ENCODE data around the gene CDK19.
"Not testable (repeated sequence)": the region's sequence is repeated elsewhere in the genome, so short reads cannot be mapped to it uniquely, and the experiment has no call there.

CDK19 gene

DNA sequence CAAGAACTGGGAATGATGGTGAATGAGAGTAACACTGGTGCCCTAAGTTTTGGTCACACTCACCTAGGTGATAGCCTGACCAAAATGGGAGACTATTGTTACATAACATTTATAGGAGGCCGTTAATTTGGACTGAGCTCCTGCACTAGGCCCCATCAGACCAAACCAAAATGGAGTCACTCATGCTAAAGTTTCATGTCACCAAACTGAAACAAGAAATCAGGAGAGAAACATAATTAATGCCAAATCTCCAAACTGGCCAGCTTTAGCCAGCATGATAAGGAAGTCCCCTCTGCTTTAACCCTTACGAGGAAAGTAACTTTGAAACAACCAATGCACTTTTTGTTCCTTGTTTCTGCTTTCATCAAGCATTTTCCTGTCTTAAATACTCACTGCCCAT, 227.9 kb downstream of the CDK19 start:
- Histone ChIP-seq H3K18ac (ENCODE audit: low read length) (no peak overlapping the region), H2BK120ac (ENCODE audit: insufficient read depth, low read length, poor library complexity) (no peak overlapping the region), H3K23ac (ENCODE audit: low read length) (no peak overlapping the region), H4K91ac (ENCODE audit: low read depth, low read length) (no peak overlapping the region), H4K8ac (ENCODE audit: low read depth, low read length) (no peak overlapping the region), H3K4me3 (ENCODE audit: low read depth, low read length) (no peak overlapping the region), H4K12ac (ENCODE audit: low read depth, low read length) (no peak overlapping the region), H3K14ac (ENCODE audit: low read length) (no peak overlapping the region), H3K9me3 (ENCODE audit: insufficient read depth, low read depth, low read length) (no peaks in the 10 kb centered on the region), H3K27ac (ENCODE audit: low read depth, low read length) (no peak overlapping the region), H3K4ac (ENCODE audit: low read depth, low read length) (no peak overlapping the region), H3K9ac (ENCODE audit: low read length) (no peak overlapping the region), H3K36me3 (ENCODE audit: control insufficient read depth in 1 of 2, insufficient read depth in 2 of 2, low read length in 2 of 2) (no peaks in the 10 kb centered on the region), H2BK5ac (ENCODE audit: low read depth, low read length, poor library complexity) (no peak overlapping the region), H2BK12ac (ENCODE audit: low read length) (no peak overlapping the region), H3K4me2 (ENCODE audit: low read length) (no peak overlapping the region), H3K79me1 (ENCODE audit: low read length) (no peaks in the 10 kb centered on the region), H3K4me1 (ENCODE audit: control insufficient read depth in 1 of 2, insufficient read depth in 2 of 2, low read length in 2 of 2) (no peaks in the 10 kb centered on the region), H3K27me3 (ENCODE audit: insufficient read depth, low read length) (no peaks in the 10 kb centered on the region), H2AK5ac (ENCODE audit: low read length) (no peak overlapping the region), H2AFZ (ENCODE audit: insufficient read depth, low read length, poor library complexity) (no peak overlapping the region), H3K79me2 (ENCODE audit: control insufficient read depth, insufficient read depth, low read length, poor library complexity) (no peaks in the 10 kb centered on the region)
- no CpG with 5 or more reads among the region's 2 CpGs for WGBS (ENCODE audit: extremely low coverage, insufficient coverage, insufficient read length)
- no peak for DNase-seq

DNA sequence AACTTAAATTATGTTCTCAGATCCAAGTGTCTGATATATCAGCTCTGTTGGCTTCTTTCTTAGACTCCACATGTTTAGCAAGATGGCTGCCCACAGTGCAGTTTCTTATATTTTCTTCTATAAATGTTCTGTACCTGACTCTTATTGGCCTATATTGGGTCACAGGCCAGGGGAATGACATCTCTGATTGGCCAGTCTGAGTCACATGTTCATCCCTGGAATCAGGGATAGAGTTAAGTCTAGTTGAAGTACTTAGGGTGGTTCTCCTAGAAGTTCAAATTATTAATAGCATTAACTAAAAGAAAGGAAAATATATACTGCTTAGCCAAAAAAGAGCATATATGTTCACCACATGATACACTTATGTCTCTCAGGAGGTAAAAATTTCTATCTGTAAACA, 233.6 kb downstream of the CDK19 start:
- Histone ChIP-seq H3K4ac (ENCODE audit: low read depth, low read length) (no peak overlapping the region), H3K23ac (ENCODE audit: low read length) (no peak overlapping the region), H2BK12ac (ENCODE audit: low read length) (no peak overlapping the region), H3K9me3 (ENCODE audit: insufficient read depth, low read depth, low read length) (no peaks in the 10 kb centered on the region), H3K27me3 (ENCODE audit: insufficient read depth, low read length) (no peaks in the 10 kb centered on the region), H2BK120ac (ENCODE audit: insufficient read depth, low read length, poor library complexity) (no peak overlapping the region), H3K4me2 (ENCODE audit: low read length) (no peak overlapping the region), H3K18ac (ENCODE audit: low read length) (no peak overlapping the region), H2BK5ac (ENCODE audit: low read depth, low read length, poor library complexity) (no peak overlapping the region), H3K79me2 (ENCODE audit: control insufficient read depth, insufficient read depth, low read length, poor library complexity) (no peaks in the 10 kb centered on the region), H4K8ac (ENCODE audit: low read depth, low read length) (no peak overlapping the region), H3K79me1 (ENCODE audit: low read length) (no peaks in the 10 kb centered on the region), H3K27ac (ENCODE audit: low read depth, low read length) (no peak overlapping the region), H4K91ac (ENCODE audit: low read depth, low read length) (no peak overlapping the region), H3K4me1 (ENCODE audit: control insufficient read depth in 1 of 2, insufficient read depth in 2 of 2, low read length in 2 of 2) (no peaks in the 10 kb centered on the region), H3K36me3 (ENCODE audit: control insufficient read depth in 1 of 2, insufficient read depth in 2 of 2, low read length in 2 of 2) (no peaks in the 10 kb centered on the region), H4K12ac (ENCODE audit: low read depth, low read length) (no peak overlapping the region), H2AFZ (ENCODE audit: insufficient read depth, low read length, poor library complexity) (no peak overlapping the region), H3K4me3 (ENCODE audit: low read depth, low read length) (no peak overlapping the region), H3K14ac (ENCODE audit: low read length) (no peak overlapping the region), H2AK5ac (ENCODE audit: low read length) (no peak overlapping the region), H3K9ac (ENCODE audit: low read length) (no peak overlapping the region)
- no peak for DNase-seq

DNA sequence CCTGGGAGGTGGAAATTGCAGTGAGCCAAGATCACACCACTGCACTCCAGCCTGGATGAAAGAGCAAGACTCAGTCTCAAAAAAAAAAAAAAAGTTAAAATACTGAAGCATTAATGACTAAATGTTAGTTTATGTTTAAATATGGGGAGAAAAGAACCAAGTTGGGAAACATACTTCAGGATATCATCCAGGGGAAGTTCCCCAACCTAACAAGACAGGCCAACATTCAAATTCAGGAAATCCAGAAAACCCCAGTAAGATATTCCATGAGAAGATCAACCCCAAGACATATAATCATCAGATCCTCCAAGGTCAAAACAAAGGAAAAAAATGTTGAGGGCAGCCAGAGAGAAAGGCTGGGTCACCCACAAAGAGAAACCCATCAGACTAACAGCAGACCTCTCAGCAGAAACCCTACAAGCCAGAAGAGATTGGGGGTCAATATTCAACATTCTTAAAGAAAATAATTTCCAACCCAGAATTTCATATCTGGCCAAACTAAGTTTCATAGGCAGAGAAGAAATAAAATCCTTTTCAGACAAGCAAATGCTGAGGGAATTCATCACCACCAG, 237.6 kb downstream of the CDK19 start:
- not testable (repeated sequence) for H4K91ac ChIP-seq (ENCODE audit: low read depth, low read length); H4K12ac ChIP-seq (ENCODE audit: low read depth, low read length); DNase-seq; H2BK120ac ChIP-seq (ENCODE audit: insufficient read depth, low read length, poor library complexity); H3K9me3 ChIP-seq (ENCODE audit: insufficient read depth, low read depth, low read length); H3K79me1 ChIP-seq (ENCODE audit: low read length); H3K4me3 ChIP-seq (ENCODE audit: low read depth, low read length); H3K36me3 ChIP-seq (ENCODE audit: control insufficient read depth in 1 of 2, insufficient read depth in 2 of 2, low read length in 2 of 2); H2BK5ac ChIP-seq (ENCODE audit: low read depth, low read length, poor library complexity); H3K79me2 ChIP-seq (ENCODE audit: control insufficient read depth, insufficient read depth, low read length, poor library complexity); H4K8ac ChIP-seq (ENCODE audit: low read depth, low read length); H3K9ac ChIP-seq (ENCODE audit: low read length); H3K23ac ChIP-seq (ENCODE audit: low read length); H3K18ac ChIP-seq (ENCODE audit: low read length); H3K4me1 ChIP-seq (ENCODE audit: control insufficient read depth in 1 of 2, insufficient read depth in 2 of 2, low read length in 2 of 2); H3K4me2 ChIP-seq (ENCODE audit: low read length); H3K27ac ChIP-seq (ENCODE audit: low read depth, low read length); H3K14ac ChIP-seq (ENCODE audit: low read length); H2AK5ac ChIP-seq (ENCODE audit: low read length); H3K27me3 ChIP-seq (ENCODE audit: insufficient read depth, low read length); H2BK12ac ChIP-seq (ENCODE audit: low read length); H2AFZ ChIP-seq (ENCODE audit: insufficient read depth, low read length, poor library complexity); H3K4ac ChIP-seq (ENCODE audit: low read depth, low read length)

DNA sequence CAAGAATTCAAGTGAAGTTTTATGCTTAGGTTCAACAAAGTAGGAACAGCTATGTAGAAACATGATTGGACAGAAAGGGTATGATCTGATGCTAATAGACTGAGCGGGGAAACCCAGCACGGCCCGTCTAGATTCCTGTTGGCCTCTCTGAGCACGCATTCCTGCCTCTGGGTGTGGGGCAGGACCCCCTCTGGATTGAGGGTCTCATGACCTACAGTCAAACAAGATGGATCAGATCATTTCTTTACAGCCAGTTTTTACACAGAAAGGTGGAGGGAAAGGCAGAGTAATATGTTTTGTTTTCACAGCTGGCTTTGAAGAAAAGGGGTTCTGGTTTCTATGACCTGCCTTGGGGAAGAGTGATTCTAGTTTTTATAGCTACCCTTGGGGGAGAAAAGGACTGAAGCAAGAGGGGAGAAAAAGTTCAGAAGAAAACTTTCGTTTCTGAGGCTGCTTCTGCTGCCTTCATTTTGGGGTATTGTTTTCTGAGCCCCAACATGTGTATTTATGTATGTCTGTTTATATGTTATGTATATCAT, 239.3 kb downstream of the CDK19 start:
- no peak overlapping the region for H2AFZ ChIP-seq (ENCODE audit: insufficient read depth, low read length, poor library complexity)
- no peak overlapping the region for H3K23ac ChIP-seq (ENCODE audit: low read length)
- H3K79me1 ChIP-seq (ENCODE audit: low read length): no peaks in the 10 kb centered on the region
- H2BK12ac ChIP-seq (ENCODE audit: low read length): no peak overlapping the region
- H3K14ac ChIP-seq (ENCODE audit: low read length): no peak overlapping the region
- no peak overlapping the region for H3K18ac ChIP-seq (ENCODE audit: low read length)
- no peak overlapping the region for H4K8ac ChIP-seq (ENCODE audit: low read depth, low read length)
- H3K9me3 ChIP-seq (ENCODE audit: insufficient read depth, low read depth, low read length): no peaks in the 10 kb centered on the region
- no peaks in the 10 kb centered on the region for H3K79me2 ChIP-seq (ENCODE audit: control insufficient read depth, insufficient read depth, low read length, poor library complexity)
- H4K12ac ChIP-seq (ENCODE audit: low read depth, low read length): no peak overlapping the region
- no peak overlapping the region for H4K91ac ChIP-seq (ENCODE audit: low read depth, low read length)
- H3K4ac ChIP-seq (ENCODE audit: low read depth, low read length): no peak overlapping the region
- no peaks in the 10 kb centered on the region for H3K36me3 ChIP-seq (ENCODE audit: control insufficient read depth in 1 of 2, insufficient read depth in 2 of 2, low read length in 2 of 2)
- DNase-seq: no peak
- H2AK5ac ChIP-seq (ENCODE audit: low read length): no peak overlapping the region
- no peak overlapping the region for H2BK5ac ChIP-seq (ENCODE audit: low read depth, low read length, poor library complexity)
- no peak overlapping the region for H3K4me3 ChIP-seq (ENCODE audit: low read depth, low read length)
- WGBS (ENCODE audit: extremely low coverage, insufficient coverage, insufficient read length): no CpG with 5 or more reads among the region's 5 CpGs
- no peaks in the 10 kb centered on the region for H3K27me3 ChIP-seq (ENCODE audit: insufficient read depth, low read length)
- H3K4me1 ChIP-seq (ENCODE audit: control insufficient read depth in 1 of 2, insufficient read depth in 2 of 2, low read length in 2 of 2): peaks cover 2% of the 10 kb centered on the region in 2 experiments
- H3K4me2 ChIP-seq (ENCODE audit: low read length): no peak overlapping the region
- H3K27ac ChIP-seq (ENCODE audit: low read depth, low read length): no peak overlapping the region
- H3K9ac ChIP-seq (ENCODE audit: low read length): no peak overlapping the region
- no peak overlapping the region for H2BK120ac ChIP-seq (ENCODE audit: insufficient read depth, low read length, poor library complexity)

Data from trophoblast cell (in vitro differentiated cells and primary cell).